ENCODE results near the gene PRKN. TPM values are rescaled to one million over a fixed set of nuclear protein-coding genes. Genes with fewer than 3 reads are reported as not detected.
A peak's percentile ranks its signal among the peaks of the same experiment; 100 is the strongest.

Gene PRKN
- total and polyA plus RNA-seq, 2 experiments from 2014 or later = 0.10 to 0.84 TPM

- H3K27me3 Mint-ChIP-seq (ENCODE audit: insufficient read depth, low read depth, poor library complexity) = peaks cover 2% of the 10 kb centered on the region
- H3K27ac Mint-ChIP-seq = no peak overlapping the region
- no peaks in the 10 kb centered on the region for H3K4me1 Mint-ChIP-seq
- no peaks in the 10 kb centered on the region for H3F3A ChIP-seq (replicated peaks; ENCODE audit: low read depth)
- H3K4me3 Mint-ChIP-seq = no peak overlapping the region
- H2AFZ ChIP-seq = no peak overlapping the region
- H3K27me3 ChIP-seq (ENCODE audit: insufficient read depth) = no peaks in the 10 kb centered on the region
- H3K36me3 ChIP-seq (ENCODE audit: insufficient read depth) = no peaks in the 10 kb centered on the region
- H3K4me3 ChIP-seq = no peak overlapping the region
- no peak overlapping the region for H3K27ac ChIP-seq (ENCODE audit: low read depth)
- H3K4me1 ChIP-seq (ENCODE audit: insufficient read depth) = no peaks in the 10 kb centered on the region
- no peak for TF ChIP-seq ZNF331 (CRISPR knock-in tag; IDR thresholded peaks at IDR 0.05; ENCODE audit: low read depth)
- no peak for TF ChIP-seq ETS1 (IDR thresholded peaks at IDR 0.05)
- TF ChIP-seq NANOG (IDR thresholded peaks at IDR 0.05; ENCODE audit: borderline replicate concordance) = no peak
- TF ChIP-seq POLR2AphosphoS5 (IDR thresholded peaks at IDR 0.05; ENCODE audit: low read depth) = no peak
- no peak for TF ChIP-seq ZNF114 (CRISPR knock-in tag; IDR thresholded peaks at IDR 0.05)
- TF ChIP-seq EZH2 (IDR thresholded peaks at IDR 0.05; ENCODE audit: low read depth, unreplicated experiment) = no peak
- TF ChIP-seq CTCF (conservative IDR thresholded peaks at IDR 0.05; ENCODE audit: low read depth in 2 of 2) = no peak
- TF ChIP-seq REST (IDR thresholded peaks at IDR 0.05; ENCODE audit: unreplicated experiment) = no peak
- TF ChIP-seq JUNB (IDR thresholded peaks at IDR 0.05; ENCODE audit: unreplicated experiment) = no peak
- no peak for TF ChIP-seq CREB1 (CRISPR knock-in tag; IDR thresholded peaks at IDR 0.05; ENCODE audit: low read depth)
- no peak for TF ChIP-seq STAT1 (IDR thresholded peaks at IDR 0.05; ENCODE audit: unreplicated experiment)
- TF ChIP-seq EZH2phosphoT487 (IDR thresholded peaks at IDR 0.05; ENCODE audit: unreplicated experiment) = no peak
- no peak for TF ChIP-seq ZNF462 (CRISPR knock-in tag; IDR thresholded peaks at IDR 0.05)
- DNase-seq (ENCODE audit: low spot score) (peak; percentile 10), ATAC-seq (no peak)
- no peaks in the 10 kb centered on the region for H4K20me1 ChIP-seq (replicated peaks; ENCODE audit: insufficient read depth)
- H3K9me3 Mint-ChIP-seq = no peaks in the 10 kb centered on the region
- peaks cover 7% of the 10 kb centered on the region; the same call in 1 of the 2 replicates for H3K9me2 ChIP-seq (ENCODE audit: insufficient read depth)
- no peaks in the 10 kb centered on the region for H3K79me2 ChIP-seq (replicated peaks; ENCODE audit: insufficient read depth)
- H3K36me3 Mint-ChIP-seq (ENCODE audit: low read depth) = no peaks in the 10 kb centered on the region
- H3K4me2 ChIP-seq = no peak overlapping the region
Observed at GRCh38 chr6:161561908-161562307, 1165.7 kb downstream of the PRKN start.

Measured in GM23338 (cell line).